Measurements from ENCODE around the gene OR6Q1. TPM values are rescaled to one million over a fixed set of nuclear protein-coding genes. Genes with fewer than 3 reads are reported as not detected.

The OR6Q1 gene
- total and polyA plus RNA-seq, 2 experiments from 2014 or later: not detected

- TF ChIP-seq REST (IDR thresholded peaks at IDR 0.05; ENCODE audit: unreplicated experiment) (no peak), STAT1 (IDR thresholded peaks at IDR 0.05; ENCODE audit: unreplicated experiment) (no peak)
These were observed 27.7 kb downstream of the OR6Q1 start (continued) for GRCh38 chr11:58058276-58059006.

GRCh38 chr11:58059007-58059350 lies 28.2 kb downstream of the OR6Q1 start:
- peak; percentile 80 for DNase-seq (ENCODE audit: low spot score)
- Histone ChIP-seq H3K27ac (ENCODE audit: low read depth) (peak overlapping the region; percentile 65; the same call in 1 of the 2 replicates), H3F3A (replicated peaks; ENCODE audit: low read depth) (no peaks in the 10 kb centered on the region), H2AFZ (no peak overlapping the region), H3K36me3 (ENCODE audit: insufficient read depth) (no peaks in the 10 kb centered on the region), H3K4me3 (no peak overlapping the region), H3K9me2 (ENCODE audit: insufficient read depth) (0 out of 2 replicates have a peak, but pooled peaks cover under 1% of the 10 kb centered on the region), H3K27me3 (ENCODE audit: insufficient read depth) (no peaks in the 10 kb centered on the region), H3K4me1 (ENCODE audit: insufficient read depth) (peaks cover 28% of the 10 kb centered on the region), H3K4me2 (no peak overlapping the region), H3K79me2 (replicated peaks; ENCODE audit: insufficient read depth) (no peaks in the 10 kb centered on the region), H4K20me1 (replicated peaks; ENCODE audit: insufficient read depth) (no peaks in the 10 kb centered on the region)
- Mint-ChIP-seq H3K27ac (peak overlapping the region; percentile 94), H3K27me3 (ENCODE audit: insufficient read depth, low read depth, poor library complexity) (peaks cover 3% of the 10 kb centered on the region), H3K9me3 (peaks cover 3% of the 10 kb centered on the region; the same call in 2 of the 3 replicates), H3K36me3 (ENCODE audit: low read depth) (no peaks in the 10 kb centered on the region), H3K4me3 (no peak overlapping the region), H3K4me1 (peaks cover 42% of the 10 kb centered on the region)
- ATAC-seq: peak; percentile 71
- TF ChIP-seq ZNF114 (CRISPR knock-in tag; IDR thresholded peaks at IDR 0.05): no peak
- TF ChIP-seq EZH2phosphoT487 (IDR thresholded peaks at IDR 0.05; ENCODE audit: unreplicated experiment): no peak
- TF ChIP-seq CTCF (conservative IDR thresholded peaks at IDR 0.05; ENCODE audit: low read depth in 2 of 2): no peak
- no peak for TF ChIP-seq REST (IDR thresholded peaks at IDR 0.05; ENCODE audit: unreplicated experiment)
- TF ChIP-seq POLR2AphosphoS5 (IDR thresholded peaks at IDR 0.05; ENCODE audit: low read depth): no peak
- TF ChIP-seq CREB1 (CRISPR knock-in tag; IDR thresholded peaks at IDR 0.05; ENCODE audit: low read depth): no peak
- no peak for TF ChIP-seq EZH2 (IDR thresholded peaks at IDR 0.05; ENCODE audit: low read depth, unreplicated experiment)
- TF ChIP-seq ZNF331 (CRISPR knock-in tag; IDR thresholded peaks at IDR 0.05; ENCODE audit: low read depth): no peak

All from GM23338 (cell line).